22Rv1 (cell line): ENCODE results near the gene KHDC3L.

Experiments used
- CTCF ChIP-seq: fragments of 450-650 bp; IDR thresholded peaks from 2 replicates; pipeline ENCODE4 v1.5.1; 2017; ENCODE audit warnings: mild to moderate bottlenecking
- ZFX ChIP-seq: fragments of 450-650 bp; IDR thresholded peaks from 2 replicates; pipeline ENCODE4 v1.6.1; 2017; ENCODE audit warnings: antibody characterized with exemption, borderline replicate concordance

- TF ChIP-seq CTCF (no peak), ZFX (no peak)
Observed at GRCh38 chr6:73400656-73401055, 38.2 kb downstream of the KHDC3L start.
